Activated CD4-positive, alpha-beta T cell treated with anti-CD3 and anti-CD28 coated beads for 24 hours (primary cell): Measurements from ENCODE around the gene MRPS21.
"Not testable (repeated sequence)": the region's sequence is repeated elsewhere in the genome, so short reads cannot be mapped to it uniquely, and the experiment has no call there.

Source experiments
- DNase-seq, 2 donors: peaks; one replicate each; pipeline ENCODE4 v3.0.0-alpha.2; 2020; ENCODE audit warnings: low read depth in 2 of 2

The MRPS21 gene

GRCh38 chr1:150281758-150282557 lies 11.7 kb upstream of the MRPS21 start, which contains the start of gene CIART:
Gene CIART (plus strand): TSS chr1:150282554. CDS start chr1:150283268, 714 bp downstream.
- DNase-seq = peak; percentile 58 to 60

GRCh38 chr1:150282558-150282958 lies 11.1 kb upstream of the MRPS21 start:
- DNase-seq = no peak

DNA sequence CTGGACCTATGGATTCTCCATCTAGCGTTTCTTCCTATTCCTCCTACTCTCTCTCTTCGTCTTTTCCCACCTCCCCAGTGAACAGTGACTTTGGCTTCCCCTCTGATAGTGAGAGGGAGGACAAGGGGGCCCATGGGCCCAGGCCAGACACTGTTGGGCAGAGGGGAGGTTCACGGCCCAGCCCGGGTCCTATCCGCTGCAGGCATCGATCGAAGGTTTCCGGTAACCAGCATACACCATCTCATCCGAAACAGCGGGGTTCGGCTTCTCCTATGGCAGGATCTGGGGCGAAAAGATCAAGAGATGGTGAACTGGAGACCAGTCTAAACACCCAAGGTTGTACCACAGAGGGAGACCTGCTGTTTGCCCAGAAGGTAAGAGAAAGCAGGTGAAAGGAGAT lies 10.4 kb upstream of the MRPS21 start:
- DNase-seq = no peak

GRCh38 chr1:150288382-150288781 lies 5.3 kb upstream of the MRPS21 start:
- no peak for DNase-seq

- DNase-seq = no peak
Measured at GRCh38 chr1:150288822-150289221, 4.8 kb upstream of the MRPS21 start.

DNA sequence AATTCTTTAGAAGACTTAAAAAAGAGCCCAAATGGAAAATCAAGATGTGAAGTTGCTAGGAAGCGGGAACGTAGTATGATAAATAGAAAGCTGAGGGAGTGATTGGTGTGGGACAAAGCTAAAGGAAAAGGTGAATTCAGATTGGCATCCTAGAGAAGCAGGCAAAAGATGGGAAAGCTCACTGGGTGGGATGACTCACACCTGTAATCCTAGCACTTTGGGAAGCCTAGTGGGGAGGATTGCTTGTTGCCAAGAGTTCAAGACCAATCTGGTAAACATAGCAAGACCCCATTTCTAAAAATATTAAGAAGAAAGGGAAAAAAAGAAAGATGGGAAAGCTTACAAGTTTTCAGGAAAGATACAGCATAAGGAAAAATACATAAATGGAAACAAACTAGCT lies 1.8 kb downstream of the MRPS21 start:
- DNase-seq = no peak

- DNase-seq = no peak
Measured at GRCh38 chr1:150299716-150300115, 6.1 kb downstream of the MRPS21 start.

GRCh38 chr1:150302338-150302737 lies 8.7 kb downstream of the MRPS21 start:
- DNase-seq = no peak

DNA sequence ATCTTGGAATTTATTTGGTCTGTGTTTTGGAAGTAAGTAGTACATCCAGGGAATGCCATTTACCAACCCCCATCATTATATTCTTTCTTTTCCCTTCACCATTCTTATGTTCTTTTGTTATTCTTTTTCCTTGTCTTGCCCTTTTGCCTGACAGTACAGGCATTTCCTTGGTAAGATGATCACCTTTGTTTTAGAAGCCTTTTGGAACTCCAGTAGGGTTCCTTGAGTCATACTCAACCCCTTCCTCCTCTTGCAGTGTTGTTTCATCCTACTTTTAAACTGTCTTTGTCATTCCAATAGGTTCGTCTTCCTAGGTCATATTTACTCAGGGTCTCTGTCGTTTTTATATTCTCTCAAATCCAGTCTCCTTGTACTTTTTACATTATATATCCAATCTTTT lies 9.2 kb downstream of the MRPS21 start:
- no peak for DNase-seq

- DNase-seq = not testable (repeated sequence)
Measured at GRCh38 chr1:150308585-150308984, 14.9 kb downstream of the MRPS21 start.

- DNase-seq = no peak
Measured at GRCh38 chr1:150309758-150310508, 16.3 kb downstream of the MRPS21 start.

DNA sequence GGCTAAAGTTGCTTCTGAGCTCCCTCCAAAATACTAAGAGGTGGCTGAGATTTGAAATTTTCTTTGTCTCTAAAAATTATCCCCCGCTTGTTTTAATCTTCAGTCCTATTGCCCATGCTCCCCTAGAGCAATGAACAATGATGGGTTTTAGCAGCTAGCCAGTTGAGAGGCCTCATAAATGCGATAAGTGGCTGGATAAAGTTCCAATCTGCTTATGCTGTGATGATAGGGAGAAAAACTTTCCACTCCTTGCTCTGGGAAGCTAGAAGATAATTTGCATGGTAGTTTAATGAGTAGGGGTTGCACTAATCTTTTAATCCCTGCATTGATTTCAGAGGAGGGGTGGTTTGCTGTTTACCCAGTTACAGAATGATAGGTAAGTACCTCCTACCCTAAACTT lies 18.1 kb downstream of the MRPS21 start:
- no peak for DNase-seq

DNA sequence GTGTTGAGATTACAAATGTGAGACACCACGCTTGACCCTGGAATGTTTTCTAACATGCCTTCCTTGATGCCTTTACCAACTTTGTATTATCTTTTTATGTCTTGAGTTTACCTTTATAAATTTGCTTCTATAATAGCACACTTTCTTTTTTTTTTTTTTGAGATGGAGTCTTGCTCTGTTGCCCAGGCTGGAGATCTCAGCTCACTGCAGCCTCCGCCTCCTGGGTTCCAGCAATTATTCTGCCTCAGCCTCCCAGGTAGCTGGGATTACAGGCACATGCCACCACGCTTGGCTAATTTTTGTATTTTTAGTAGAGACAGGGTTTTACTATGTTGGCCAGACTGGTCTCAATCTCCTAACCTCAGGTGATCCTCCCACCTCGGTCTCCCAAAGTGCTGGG lies 21.0 kb downstream of the MRPS21 start:
- not testable (repeated sequence) for DNase-seq

DNA sequence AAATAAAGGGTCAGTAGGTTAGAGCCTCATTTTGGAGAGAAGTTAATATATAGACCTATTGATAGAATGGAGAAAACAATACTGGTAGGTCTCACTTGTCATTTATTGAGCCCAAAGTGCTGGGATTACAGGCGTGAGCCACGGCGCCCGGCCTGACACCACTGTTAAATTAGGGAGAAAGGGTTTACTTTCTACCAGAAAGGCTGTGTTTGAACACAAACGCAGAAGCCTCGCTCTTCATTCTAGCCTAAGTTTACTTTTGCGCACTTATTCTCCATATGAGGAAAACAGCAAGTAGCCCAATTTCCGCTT lies 27.0 kb downstream of the MRPS21 start:
- DNase-seq = no peak

DNA sequence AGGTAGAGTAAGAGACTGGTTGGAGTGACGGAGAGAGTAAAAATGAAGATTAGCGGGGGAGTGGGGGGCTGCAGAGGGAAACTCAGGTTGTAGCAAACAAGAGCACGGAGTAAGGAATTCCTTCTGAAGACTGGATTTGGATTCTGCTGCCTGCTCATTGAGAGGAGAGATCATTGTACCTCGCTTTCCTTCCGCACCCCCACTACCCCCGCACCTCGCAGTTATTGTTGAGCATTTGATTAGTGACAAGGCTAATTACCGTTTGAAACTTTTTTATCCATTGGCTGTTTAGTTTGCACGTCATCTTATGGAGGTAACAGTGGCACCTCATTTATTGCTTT lies 28.1 kb downstream of the MRPS21 start:
- DNase-seq = no peak

DNA sequence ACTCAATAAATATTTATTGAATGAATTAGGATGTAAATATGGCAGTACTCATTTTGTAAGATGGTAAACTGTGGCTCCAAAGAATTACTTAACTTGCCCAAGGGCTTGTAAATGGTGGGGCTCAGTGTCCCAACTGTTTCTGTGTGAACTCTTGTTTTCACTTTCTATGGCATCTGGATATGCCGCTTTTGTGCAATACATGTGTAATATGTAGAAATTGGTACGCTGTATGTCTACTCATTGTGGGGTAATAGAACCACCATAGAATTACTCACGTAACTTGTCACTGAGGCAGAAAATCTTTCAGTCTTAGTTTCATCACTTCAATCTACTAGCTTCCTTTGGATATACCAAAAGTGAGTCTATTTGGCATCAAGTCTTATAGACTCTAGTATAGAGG lies 28.6 kb downstream of the MRPS21 start:
- DNase-seq = peak in 1 of 2 donors; percentile 15

DNA sequence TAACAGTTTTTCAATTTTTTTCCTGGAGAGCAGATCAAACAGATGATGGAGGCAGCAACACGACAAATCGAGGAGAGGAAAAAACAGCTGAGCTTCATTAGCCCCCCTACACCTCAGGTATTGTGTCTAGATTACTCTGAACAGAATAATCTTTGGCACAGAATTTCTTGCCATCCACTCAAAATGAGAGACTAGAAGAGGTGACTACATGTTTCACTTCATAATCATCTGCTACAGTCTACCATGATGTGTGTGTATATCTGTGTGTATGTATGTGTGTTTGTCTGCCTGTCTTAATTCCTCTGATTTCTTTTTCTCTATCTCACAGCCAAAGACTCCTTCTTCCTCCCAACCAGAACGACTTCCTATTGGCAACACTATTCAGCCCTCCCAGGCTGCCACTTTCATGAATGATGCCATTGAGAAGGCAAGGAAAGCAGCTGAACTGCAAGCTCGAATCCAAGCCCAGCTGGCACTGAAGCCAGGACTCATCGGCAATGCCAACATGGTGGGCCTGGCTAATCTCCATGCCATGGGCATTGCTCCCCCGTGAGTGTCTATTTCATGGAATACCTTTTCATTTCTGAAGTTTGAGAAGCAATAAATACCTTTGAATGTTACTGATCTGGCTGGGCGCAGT lies 39.1 kb downstream of the MRPS21 start:
- no peak for DNase-seq

GRCh38 chr1:150346316-150346715 lies 52.7 kb downstream of the MRPS21 start:
- DNase-seq = no peak

GRCh38 chr1:150352866-150353265 lies 59.2 kb downstream of the MRPS21 start:
- no peak for DNase-seq
